ENCODE data around the gene TAGAP.

DNA sequence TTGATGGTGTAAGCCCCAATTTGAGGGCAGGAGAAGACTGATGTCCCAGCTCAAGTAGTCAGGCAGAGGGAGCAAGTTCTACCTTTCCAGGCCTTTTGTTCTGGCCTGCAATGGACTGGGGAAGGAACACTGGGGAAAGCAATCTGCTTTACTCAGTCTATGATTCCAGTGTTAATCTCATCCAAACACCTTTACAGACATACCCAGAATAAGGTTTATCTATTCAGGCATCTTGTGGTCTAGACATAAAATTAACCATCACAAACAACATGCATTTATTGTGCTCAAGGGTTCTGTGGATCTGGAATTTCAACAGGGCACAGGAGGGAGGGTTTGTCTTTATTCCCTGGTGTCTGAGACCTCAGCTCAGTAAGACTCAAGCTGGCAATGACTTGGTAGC is 30.4 kb downstream of the TAGAP start:
- no peak for TF ChIP-seq CTCF (IDR thresholded peaks at IDR 0.05; ENCODE audit: low read depth, low read length, poor library complexity, severe bottlenecking)
- TF ChIP-seq EZH2phosphoT487 (IDR thresholded peaks at IDR 0.05; ENCODE audit: borderline replicate concordance, low read length) = no peak

Measured in DOHH2 (cell line).